K562 (cell line): ENCODE results near the gene LRMDA. TPM values are rescaled to one million over a fixed set of nuclear protein-coding genes. Genes with fewer than 3 reads are reported as not detected.

Source experiments
- BACH1 ChIP-seq: fragments of 200-800 bp; sonication (Bioruptor generic); IDR thresholded peaks from 2 replicates; pipeline ENCODE4 v1.6.1; 2016; ENCODE audit warnings: missing genetic modification characterization, missing compliant biosample characterization
- CBFA2T3 ChIP-seq: fragments of 450-650 bp; IDR thresholded peaks from 2 replicates; pipeline ENCODE4 v1.6.1; 2017
- CBX3 ChIP-seq, 2 experiments: IDR thresholded peaks; 1 replicate in 1 of 2; 2 replicates in 1 of 2; pipeline ENCODE4 v1.6.1; 2012; ENCODE audit warnings: inconsistent platforms in 2 of 2, low read length in 2 of 2, borderline replicate concordance in 1 of 2, control low read depth in 1 of 2
- EZH2 ChIP-seq: IDR thresholded peaks from 2 replicates; pipeline ENCODE4 v1.6.1; 2012; ENCODE audit warnings: low read depth, mild to moderate bottlenecking, inconsistent platforms, low read length, borderline replicate concordance
- FUS ChIP-seq: fragments of 200-400 bp; formaldehyde crosslinking; optimal IDR thresholded peaks from 2 replicates; pipeline ENCODE3; 2017; ENCODE audit warnings: low read depth, low read length
- HDAC2 ChIP-seq: fragments of 450-650 bp; IDR thresholded peaks from 2 replicates; pipeline ENCODE4 v1.6.1; 2016; ENCODE audit warnings: mild to moderate bottlenecking
- HDAC8 ChIP-seq: fragments of 450-650 bp; IDR thresholded peaks from 2 replicates; pipeline ENCODE4 v1.6.1; 2016; ENCODE audit warnings: mild to moderate bottlenecking, missing genetic modification characterization, moderate library complexity, missing compliant biosample characterization
- HNRNPL ChIP-seq: fragments of 200-400 bp; formaldehyde crosslinking; IDR thresholded peaks from 2 replicates; pipeline ENCODE4 v1.6.1; 2017; ENCODE audit warnings: low read depth, mild to moderate bottlenecking, low read length
- ID3 ChIP-seq, 2 experiments: fragments of 250-450 bp in 1 of 2; fragments of 450-650 bp in 1 of 2; sonication (Bioruptor Pico) in 1 of 2; IDR thresholded peaks; 2 replicates each; pipeline versions ENCODE4 v1.6.1 to v1.8.0; 2016 to 2021; ENCODE audit warnings: mild to moderate bottlenecking in 2 of 2, moderate library complexity in 2 of 2, missing compliant biosample characterization in 1 of 2, missing genetic modification characterization in 1 of 2
- KAT7 ChIP-seq: sonication (generic); formaldehyde crosslinking; IDR thresholded peaks from 2 replicates; pipeline ENCODE4 v1.8.0; 2022; ENCODE audit warnings: missing genetic modification reagents, mild to moderate bottlenecking, borderline replicate concordance
- MAFG ChIP-seq: fragments of 450-650 bp; conservative IDR thresholded peaks from 2 replicates; pipeline ENCODE4 v1.6.1; 2016; ENCODE audit warnings: missing genetic modification characterization, missing compliant biosample characterization
- NONO ChIP-seq, 2 experiments: fragments of 200-400 bp in 1 of 2; fragments of 450-650 bp in 1 of 2; formaldehyde crosslinking in 1 of 2; IDR thresholded peaks; 2 replicates each; pipeline ENCODE4 v1.6.1; 2017; ENCODE audit warnings: low read depth in 2 of 2, mild to moderate bottlenecking in 2 of 2, moderate library complexity in 2 of 2, low read length in 1 of 2
- PHTF2 ChIP-seq: fragments of 250-450 bp; sonication (Bioruptor Pico); IDR thresholded peaks from 2 replicates; pipeline ENCODE4 v1.5.0; 2021; ENCODE audit warnings: mild to moderate bottlenecking
- POLR2B ChIP-seq: fragments of 450-650 bp; IDR thresholded peaks from 2 replicates; pipeline ENCODE4 v1.6.1; 2018; ENCODE audit warnings: low read depth; ENCODE audit not compliant: partially characterized antibody
- PPARD ChIP-seq: fragments of 250-450 bp; sonication (Bioruptor Pico); IDR thresholded peaks from 2 replicates; pipeline ENCODE4 v1.8.0; 2022; ENCODE audit warnings: inconsistent platforms, mild to moderate bottlenecking, moderate library complexity
- PTBP1 ChIP-seq: fragments of 200-400 bp; formaldehyde crosslinking; IDR thresholded peaks from 2 replicates; pipeline ENCODE4 v1.6.1; 2017; ENCODE audit warnings: low read depth, low read length
- SMARCA4 ChIP-seq: fragments of 450-650 bp; IDR thresholded peaks from 2 replicates; pipeline ENCODE4 v1.6.1; 2016
- SNAPC5 ChIP-seq: fragments of 250-450 bp; sonication (Bioruptor Pico); IDR thresholded peaks from 2 replicates; pipeline ENCODE4 v1.8.0; 2021; ENCODE audit warnings: moderate library complexity, mild to moderate bottlenecking, inconsistent platforms
- U2AF1 ChIP-seq: fragments of 200-400 bp; formaldehyde crosslinking; optimal IDR thresholded peaks from 2 replicates; pipeline ENCODE3; 2017; ENCODE audit warnings: mild to moderate bottlenecking, low read depth, low read length, moderate library complexity
- ZBTB1 ChIP-seq: sonication (generic); formaldehyde crosslinking; IDR thresholded peaks from 2 replicates; pipeline ENCODE4 v1.8.1; 2023; ENCODE audit warnings: missing genetic modification reagents, low read depth, mild to moderate bottlenecking, borderline replicate concordance
- ZNF253 ChIP-seq: fragments of 250-450 bp; sonication (Bioruptor Pico); conservative IDR thresholded peaks from 2 replicates; pipeline ENCODE4 v1.6.1; 2021; ENCODE audit warnings: mild to moderate bottlenecking
- ZNF511 ChIP-seq: sonication (generic); formaldehyde crosslinking; IDR thresholded peaks from 2 replicates; pipeline ENCODE4 v1.8.0; 2022; ENCODE audit warnings: mild to moderate bottlenecking, missing genetic modification reagents
- polyA plus RNA-seq, 8 experiments: library from polyadenylated mRNA; depleted of rRNA in 4 of 8; stranded (reverse) in 5 of 8; unstranded in 3 of 8; fragments of >200 nt; fragmentation: Nextera tagmentation in 2 of 8; fragmentation: Illumina TruSeq in 1 of 8; extraction: Ambion mirVana in 2 of 8; extraction: Trizol in 1 of 8; gene quantifications; 2 replicates each; pipeline versions ENCODE4 v1.2.1 to v1.2.3, GENCODE V29; 2011 to 2014; ENCODE audit warnings: inconsistent platforms in 1 of 8, missing spikeins in 1 of 8
- total RNA-seq, 7 experiments: library from RNA; depleted of rRNA in 6 of 7; stranded (reverse); fragments of >200 nt in 6 of 7; fragmentation: Illumina TruSeq in 2 of 7; extraction: Trizol in 2 of 7; gene quantifications; 2 replicates each; pipeline versions ENCODE4 v1.2.1 to v1.2.3, GENCODE V29; 2011 to 2021; ENCODE audit warnings: low replicate concordance in 1 of 7
- TF ChIP-seq, protein P1 (sequence below): fragments of 250-450 bp; sonication (Bioruptor Pico); IDR thresholded peaks from 2 replicates; pipeline ENCODE4 v1.5.0; 2021; ENCODE audit warnings: mild to moderate bottlenecking, borderline replicate concordance
- TF ChIP-seq, protein P2 (sequence below): fragments of 250-450 bp; sonication (Bioruptor Pico); IDR thresholded peaks from 2 replicates; pipeline ENCODE4 v1.9.0; 2021; ENCODE audit warnings: mild to moderate bottlenecking, inconsistent platforms

LRMDA gene
- total and polyA plus RNA-seq, 9 of the 15 experiments (the other 6 are each of a cell fraction or from before 2014, with no cell fraction given): 0.25 TPM; not detected in 8

DNA sequence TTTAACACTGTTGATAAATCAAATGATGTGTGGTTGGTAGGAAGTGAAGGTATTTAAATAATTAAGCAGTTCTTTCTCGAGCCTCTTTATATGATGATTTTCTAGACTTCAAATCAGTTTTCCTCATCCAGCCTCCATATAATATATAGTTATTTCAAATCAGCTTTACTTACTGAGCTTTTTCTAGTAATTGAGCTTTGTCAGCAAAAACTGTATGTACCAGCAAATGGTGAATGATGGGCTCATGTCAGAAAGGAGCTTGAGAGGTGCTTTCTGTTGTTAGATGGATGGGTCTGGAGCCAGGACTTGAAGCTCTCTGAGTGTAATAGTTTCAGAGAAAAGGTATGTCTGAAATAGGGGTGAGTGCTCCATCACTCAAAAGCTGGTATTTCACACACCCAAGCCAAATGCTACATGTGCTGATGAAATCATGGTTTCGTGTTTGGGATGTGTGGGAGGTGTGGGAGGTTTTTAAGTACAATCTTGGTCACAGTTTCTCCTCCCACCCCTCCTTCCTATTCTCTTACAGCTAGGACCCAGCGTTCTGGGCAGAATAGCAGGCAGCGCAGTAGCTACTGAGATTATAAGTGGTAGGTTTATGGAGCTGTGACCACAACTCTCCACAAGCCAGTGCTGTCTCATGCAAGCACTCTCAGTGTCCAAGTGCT, 55.8 kb downstream of the LRMDA start (continued):
- no peak for TF ChIP-seq CBX3 (IDR thresholded peaks at IDR 0.05; ENCODE audit: borderline replicate concordance in 1 of 2, low read length in 2 of 2)
- no peak for TF ChIP-seq ID3 (CRISPR knock-in tag; IDR thresholded peaks at IDR 0.05)
- TF ChIP-seq ID3 (tag; IDR thresholded peaks at IDR 0.05): no peak
- TF ChIP-seq, protein P1, sequence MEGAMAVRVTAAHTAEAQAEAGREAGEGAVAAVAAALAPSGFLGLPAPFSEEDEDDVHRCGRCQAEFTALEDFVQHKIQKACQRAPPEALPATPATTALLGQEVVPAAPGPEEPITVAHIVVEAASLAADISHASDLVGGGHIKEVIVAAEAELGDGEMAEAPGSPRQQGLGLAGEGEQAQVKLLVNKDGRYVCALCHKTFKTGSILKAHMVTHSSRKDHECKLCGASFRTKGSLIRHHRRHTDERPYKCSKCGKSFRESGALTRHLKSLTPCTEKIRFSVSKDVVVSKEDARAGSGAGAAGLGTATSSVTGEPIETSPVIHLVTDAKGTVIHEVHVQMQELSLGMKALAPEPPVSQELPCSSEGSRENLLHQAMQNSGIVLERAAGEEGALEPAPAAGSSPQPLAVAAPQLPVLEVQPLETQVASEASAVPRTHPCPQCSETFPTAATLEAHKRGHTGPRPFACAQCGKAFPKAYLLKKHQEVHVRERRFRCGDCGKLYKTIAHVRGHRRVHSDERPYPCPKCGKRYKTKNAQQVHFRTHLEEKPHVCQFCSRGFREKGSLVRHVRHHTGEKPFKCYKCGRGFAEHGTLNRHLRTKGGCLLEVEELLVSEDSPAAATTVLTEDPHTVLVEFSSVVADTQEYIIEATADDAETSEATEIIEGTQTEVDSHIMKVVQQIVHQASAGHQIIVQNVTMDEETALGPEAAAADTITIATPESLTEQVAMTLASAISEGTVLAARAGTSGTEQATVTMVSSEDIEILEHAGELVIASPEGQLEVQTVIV: no peak
- TF ChIP-seq MAFG (tag): peak; percentile 62
- TF ChIP-seq POLR2B: no peak
- no peak for TF ChIP-seq NONO (IDR thresholded peaks at IDR 0.05; ENCODE audit: low read depth in 2 of 2, low read length in 1 of 2)
- TF ChIP-seq CBFA2T3: no peak
- no peak for TF ChIP-seq SNAPC5
- no peak for TF ChIP-seq HDAC2
- no peak for TF ChIP-seq HNRNPL
- TF ChIP-seq, protein P2, sequence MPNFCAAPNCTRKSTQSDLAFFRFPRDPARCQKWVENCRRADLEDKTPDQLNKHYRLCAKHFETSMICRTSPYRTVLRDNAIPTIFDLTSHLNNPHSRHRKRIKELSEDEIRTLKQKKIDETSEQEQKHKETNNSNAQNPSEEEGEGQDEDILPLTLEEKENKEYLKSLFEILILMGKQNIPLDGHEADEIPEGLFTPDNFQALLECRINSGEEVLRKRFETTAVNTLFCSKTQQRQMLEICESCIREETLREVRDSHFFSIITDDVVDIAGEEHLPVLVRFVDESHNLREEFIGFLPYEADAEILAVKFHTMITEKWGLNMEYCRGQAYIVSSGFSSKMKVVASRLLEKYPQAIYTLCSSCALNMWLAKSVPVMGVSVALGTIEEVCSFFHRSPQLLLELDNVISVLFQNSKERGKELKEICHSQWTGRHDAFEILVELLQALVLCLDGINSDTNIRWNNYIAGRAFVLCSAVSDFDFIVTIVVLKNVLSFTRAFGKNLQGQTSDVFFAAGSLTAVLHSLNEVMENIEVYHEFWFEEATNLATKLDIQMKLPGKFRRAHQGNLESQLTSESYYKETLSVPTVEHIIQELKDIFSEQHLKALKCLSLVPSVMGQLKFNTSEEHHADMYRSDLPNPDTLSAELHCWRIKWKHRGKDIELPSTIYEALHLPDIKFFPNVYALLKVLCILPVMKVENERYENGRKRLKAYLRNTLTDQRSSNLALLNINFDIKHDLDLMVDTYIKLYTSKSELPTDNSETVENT (CRISPR knock-in tag): no peak
- no peak for TF ChIP-seq KAT7 (CRISPR knock-in tag)
- no peak for TF ChIP-seq ZNF253 (CRISPR knock-in tag)
- no peak for TF ChIP-seq PPARD (CRISPR knock-in tag)
- no peak for TF ChIP-seq SMARCA4
- no peak for TF ChIP-seq PHTF2 (CRISPR knock-in tag)
- TF ChIP-seq ZBTB1: no peak
- TF ChIP-seq FUS: no peak
- no peak for TF ChIP-seq ZNF511 (CRISPR knock-in tag)
- no peak for TF ChIP-seq HDAC8
- no peak for TF ChIP-seq U2AF1
- no peak for TF ChIP-seq BACH1 (tag)
- TF ChIP-seq PTBP1: no peak
- no peak for TF ChIP-seq EZH2
- TF ChIP-seq, all 486 proteins: peak for 5
